ENCODE measurements around the gene BCAS3. TPM values are rescaled to one million over a fixed set of nuclear protein-coding genes. Genes with fewer than 3 reads are reported as not detected.

The BCAS3 gene
- polyA plus RNA-seq, 4 donors = 17.7 to 31.6 (median 28.4) TPM

DNA sequence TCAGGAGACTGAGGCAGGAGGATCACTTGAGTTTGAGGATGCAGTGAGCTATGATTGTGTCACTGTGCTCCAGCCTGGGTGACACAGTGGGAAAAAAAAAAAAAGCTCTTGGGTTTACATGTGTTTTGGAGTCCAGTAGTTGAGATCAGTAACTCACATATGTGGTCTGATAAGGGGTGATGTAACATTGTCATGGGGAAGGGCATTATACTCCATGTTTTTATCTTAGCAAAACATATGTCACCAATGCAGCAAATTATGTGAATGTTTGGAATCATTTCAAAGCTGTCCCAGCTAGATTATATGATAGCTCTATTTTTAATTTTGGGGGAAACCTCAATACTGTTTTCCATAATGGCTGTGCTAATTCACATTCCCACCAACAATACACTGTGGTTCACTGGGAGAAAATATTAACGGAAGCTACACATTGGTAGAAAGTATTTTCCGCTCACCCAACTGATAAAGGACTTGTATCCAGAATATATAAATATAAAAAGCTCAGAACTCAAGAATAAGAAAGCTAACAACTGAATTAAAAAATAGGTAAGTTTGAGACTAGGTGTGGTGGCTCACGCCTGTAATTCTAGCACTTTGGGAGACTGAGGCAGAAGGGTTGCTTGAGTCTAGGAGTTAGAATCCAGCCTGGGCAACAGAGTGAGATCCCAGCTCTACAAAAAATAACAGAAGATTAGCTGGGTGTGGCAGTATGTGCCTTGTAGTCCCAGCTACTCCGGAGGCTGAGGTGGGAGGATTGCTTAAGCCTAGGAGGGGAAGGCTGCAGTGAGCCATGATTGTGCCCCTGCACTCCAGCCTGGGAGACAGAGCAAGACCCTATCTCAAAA, 497.9 kb downstream of the BCAS3 start:
- DNase-seq (ENCODE audit: low read depth in 4 of 4, low spot score in 3 of 4) = no peak

DNA sequence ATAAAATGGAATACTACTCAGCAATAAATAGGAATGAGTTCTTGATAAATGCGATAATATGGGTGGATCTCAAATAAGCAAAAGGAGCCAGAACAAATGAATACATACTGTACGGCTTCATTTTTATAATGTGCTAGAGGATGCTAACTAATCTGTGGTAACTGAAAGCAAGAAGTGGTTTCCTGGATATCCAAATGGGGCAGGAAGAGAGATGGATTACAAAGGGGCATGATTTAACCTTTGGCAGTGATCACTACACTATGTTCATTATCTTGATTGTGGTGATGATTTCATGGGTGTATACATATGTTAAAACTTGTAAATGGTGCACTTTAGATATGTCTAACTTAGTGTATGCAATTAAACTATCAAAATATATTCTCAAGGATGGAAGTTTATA, 499.7 kb downstream of the BCAS3 start:
- DNase-seq (ENCODE audit: low read depth in 4 of 4, low spot score in 3 of 4) = no peak

DNA sequence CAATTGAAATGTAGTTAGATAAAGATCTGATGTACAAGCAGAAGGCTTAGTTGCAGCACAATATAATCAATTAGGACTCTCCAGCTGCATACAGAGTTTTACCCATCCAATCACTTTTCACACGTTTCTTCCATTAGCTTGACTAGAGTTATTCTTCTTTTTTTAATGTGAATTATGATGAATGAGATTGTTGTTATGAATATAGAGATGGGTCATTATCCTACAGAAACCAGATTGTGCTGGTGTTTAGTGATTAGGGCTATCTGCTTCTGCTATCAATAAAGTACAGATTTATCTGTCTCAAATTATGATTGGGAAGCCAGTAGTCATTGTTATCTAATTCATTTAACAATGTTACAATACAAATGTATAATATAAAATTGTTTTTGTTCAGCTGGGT, 500.6 kb downstream of the BCAS3 start:
- DNase-seq (ENCODE audit: low read depth in 4 of 4, low spot score in 3 of 4) = no peak

DNA sequence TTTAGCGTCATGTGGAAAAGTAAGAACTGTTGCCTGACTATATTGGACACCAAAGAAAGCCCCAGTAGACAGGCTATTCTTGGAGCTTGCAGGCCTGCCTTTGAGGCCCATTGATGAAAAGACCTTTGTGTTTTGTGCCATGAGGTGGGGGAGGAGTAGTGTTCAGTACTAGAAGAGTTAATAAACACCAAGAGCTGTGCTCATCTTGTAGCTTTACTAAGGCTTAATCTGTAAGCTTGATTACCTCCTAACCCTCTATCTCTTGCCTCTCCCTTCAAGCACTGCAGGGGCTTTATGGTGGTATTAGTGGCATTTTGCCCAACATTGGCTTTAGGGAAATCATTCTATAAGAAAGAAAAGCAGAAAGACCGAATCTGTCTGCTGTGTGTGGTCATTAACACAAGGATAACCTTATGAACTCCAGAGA, 501.7 kb downstream of the BCAS3 start:
- DNase-seq (ENCODE audit: low read depth in 4 of 4, low spot score in 3 of 4) = no peak

DNA sequence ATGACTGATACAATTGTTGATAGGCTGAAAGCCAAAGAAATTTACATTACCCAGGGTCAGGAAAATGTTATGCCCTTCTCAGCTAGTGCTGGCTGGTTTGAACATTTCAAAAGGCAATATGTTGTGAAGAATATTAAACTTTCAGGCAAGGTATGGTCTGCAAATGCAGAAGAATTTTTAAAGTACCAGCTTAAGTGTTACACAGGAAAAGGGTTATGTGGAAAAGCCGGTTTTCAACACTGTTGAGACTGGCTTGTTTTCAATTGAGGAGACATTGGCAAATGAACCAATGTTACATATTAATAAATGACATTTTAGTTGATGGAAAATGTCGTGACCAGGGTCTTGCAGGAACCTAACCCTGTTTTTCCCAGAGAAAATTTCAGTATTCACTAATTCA, 506.1 kb downstream of the BCAS3 start:
- no peak for DNase-seq (ENCODE audit: low read depth in 4 of 4, low spot score in 3 of 4)

DNA sequence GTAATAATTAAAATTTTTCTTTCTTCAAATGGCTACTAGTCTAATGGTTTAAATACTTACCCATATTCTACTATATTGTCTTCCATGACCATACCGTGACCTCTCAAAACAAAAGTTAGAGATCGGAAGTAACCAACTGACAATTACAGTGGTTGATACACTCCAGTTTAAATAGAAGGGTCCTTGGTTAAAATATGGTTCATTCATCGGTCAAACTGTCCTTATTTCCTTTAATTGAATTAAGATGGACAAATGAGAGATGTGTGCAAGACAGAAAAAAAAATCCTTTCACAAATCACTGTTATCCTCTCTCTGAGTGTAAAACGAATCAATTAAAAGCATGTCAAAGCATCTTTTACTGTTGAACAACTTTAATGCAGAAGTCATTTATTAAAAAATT, 507.7 kb downstream of the BCAS3 start:
- no peak for DNase-seq (ENCODE audit: low read depth in 4 of 4, low spot score in 3 of 4)

DNA sequence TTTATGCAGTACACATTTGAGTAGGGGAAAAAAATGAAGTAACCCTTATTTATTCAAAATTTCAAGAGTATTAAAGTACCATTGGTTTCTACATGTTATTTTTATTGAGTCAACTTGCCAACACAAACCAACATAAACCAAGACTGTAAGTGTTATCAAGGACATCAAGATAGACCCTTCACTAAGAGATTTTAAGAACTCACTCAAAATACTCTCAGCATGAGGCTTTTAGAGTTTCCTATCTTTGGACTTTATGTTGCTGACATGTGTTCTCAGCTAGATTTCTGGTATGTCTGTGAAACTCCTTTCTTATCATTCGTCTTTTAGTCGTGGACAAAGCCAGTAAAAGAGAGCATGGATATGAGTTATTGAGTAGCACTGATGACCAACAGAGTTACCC, 509.4 kb downstream of the BCAS3 start:
- no peak for DNase-seq (ENCODE audit: low read depth in 4 of 4, low spot score in 3 of 4)

DNA sequence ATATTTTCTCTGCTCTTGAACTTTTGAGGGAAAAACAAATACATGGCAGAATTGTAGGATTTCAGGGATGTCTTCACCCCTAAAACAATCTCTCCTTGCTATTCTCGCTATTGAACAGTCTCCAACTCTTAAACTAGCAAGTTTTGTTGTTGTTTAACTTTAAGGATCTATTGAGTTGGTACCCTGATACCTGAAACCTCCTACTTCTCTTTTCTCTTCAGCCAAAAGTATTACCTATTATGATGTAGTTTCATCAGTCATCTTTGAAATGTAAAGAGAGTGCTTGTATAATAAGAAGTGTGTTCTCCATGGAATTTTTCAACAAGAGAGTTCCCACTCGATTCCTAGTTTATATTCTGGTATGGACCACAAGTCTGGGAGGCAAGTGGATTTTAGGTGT, 510.4 kb downstream of the BCAS3 start:
- no peak for DNase-seq (ENCODE audit: low read depth in 4 of 4, low spot score in 3 of 4)

DNA sequence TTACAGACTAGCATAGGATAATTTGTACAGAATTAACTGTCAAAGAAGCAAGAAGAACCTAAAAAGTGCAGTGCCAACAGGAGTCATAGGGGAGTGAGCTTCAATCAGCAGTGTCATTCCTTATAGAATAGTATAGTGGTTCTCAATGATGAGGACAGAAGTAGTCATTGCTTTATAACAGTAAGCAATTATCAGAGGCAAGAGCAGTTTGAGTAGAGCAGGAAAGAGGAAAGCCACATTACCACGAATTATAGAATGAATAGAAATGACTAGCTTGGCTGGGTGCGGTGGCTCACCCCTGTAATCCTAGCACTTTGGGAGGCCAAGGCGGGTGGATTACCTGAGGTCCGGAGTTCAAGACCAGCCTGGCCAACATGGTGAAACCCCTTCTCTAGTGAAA, 512.3 kb downstream of the BCAS3 start:
- no peak for DNase-seq (ENCODE audit: low read depth in 4 of 4, low spot score in 3 of 4)

DNA sequence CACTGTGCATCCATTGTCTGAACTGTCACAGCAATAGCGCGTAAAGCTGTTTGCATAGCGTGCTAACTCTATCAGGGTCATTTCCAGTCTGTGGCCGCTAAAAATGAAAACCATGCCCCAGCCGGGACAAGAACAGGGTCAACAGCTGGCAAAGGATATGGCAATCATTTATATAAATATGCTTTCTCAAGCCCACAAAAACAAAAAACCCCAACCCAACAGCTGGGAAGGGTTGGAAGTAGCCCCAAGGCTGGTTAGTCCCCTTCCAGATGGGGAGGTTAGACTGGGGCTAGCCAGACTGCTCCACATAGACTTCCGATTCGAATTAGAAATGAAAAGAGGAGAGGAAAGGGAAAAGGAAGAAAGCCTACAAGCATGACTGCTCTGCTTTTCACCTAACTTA, 518.7 kb downstream of the BCAS3 start:
- DNase-seq (ENCODE audit: low read depth in 4 of 4, low spot score in 3 of 4) = no peak

DNA sequence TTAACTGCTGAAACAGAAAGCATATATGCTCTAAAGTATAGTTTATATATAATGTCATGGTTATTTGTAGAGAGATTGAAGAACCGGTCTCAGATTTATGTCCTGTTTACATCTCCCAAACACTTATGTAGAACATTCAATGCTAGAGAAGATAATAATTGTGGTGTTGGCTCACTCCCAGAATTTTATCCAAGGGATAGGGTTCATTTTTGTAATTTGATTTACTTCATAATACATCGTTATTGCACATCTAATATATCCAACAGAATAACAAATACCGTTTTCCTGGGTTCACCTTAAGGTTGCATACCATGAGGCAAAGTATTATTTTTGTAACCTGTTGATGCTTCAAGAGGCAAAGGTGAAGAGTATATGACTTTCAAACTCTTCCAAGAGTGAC, 519.1 kb downstream of the BCAS3 start:
- no peak for DNase-seq (ENCODE audit: low read depth in 4 of 4, low spot score in 3 of 4)

DNA sequence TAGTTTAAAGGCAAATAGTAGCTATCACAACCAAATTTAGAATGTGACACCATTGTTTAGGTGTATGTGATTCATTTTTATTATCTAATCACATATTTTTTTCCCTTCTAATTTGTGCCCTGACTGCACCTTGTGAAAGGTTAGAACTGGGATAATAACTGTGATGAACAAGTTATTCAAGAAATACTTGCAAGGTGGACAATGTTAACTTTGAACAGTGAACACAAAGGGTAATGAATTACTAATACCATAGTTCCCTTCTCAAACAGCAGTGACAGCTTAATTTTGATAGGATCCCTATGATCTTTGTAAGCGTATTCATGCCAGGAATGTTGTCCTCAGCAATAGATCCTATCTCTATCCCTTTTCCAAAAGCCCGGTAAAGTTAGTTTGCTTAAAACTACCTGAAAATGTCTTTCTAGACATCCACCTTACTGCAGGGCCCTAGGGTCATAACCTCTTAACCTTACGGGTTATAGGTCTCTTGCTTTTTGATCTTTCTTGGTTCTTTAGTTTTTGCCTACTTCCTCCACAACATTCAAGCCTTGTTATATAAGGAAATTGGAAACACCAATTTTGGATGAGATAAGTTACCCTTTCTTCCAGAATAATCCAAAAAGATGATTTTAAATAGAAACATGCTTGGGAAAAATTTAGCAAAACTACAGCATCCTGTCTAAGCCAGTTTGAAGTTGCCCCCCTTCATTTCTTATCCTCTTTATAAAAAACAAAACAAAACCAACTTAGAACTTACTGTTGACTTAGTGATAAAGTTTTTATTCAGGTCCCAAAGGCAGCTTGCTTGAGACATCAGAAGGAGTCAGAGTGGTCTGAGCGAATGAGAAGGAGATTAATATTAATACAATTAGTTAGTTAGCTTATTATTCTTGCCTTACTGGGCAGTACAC, 522.0 kb downstream of the BCAS3 start:
- no peak for DNase-seq (ENCODE audit: low read depth in 4 of 4, low spot score in 3 of 4)

DNA sequence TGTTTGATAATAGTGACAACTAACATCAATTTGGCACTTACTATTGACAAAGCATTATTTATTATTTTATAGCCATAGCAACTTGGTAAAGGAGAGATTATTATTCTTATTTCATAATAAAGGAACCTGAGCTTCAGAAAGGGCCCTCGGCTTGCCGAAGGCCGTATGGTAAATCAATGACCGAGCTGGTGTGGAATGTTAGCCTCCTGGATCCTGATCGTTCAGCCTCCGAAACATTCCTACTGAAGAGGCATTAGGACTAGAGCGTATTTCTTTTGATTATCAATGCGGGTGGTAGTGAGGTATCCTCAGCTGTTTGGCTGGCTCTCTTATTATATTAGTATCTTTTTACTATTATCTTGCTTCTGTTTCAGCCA, 522.7 kb downstream of the BCAS3 start:
- DNase-seq (ENCODE audit: low read depth in 4 of 4, low spot score in 3 of 4) = no peak

DNA sequence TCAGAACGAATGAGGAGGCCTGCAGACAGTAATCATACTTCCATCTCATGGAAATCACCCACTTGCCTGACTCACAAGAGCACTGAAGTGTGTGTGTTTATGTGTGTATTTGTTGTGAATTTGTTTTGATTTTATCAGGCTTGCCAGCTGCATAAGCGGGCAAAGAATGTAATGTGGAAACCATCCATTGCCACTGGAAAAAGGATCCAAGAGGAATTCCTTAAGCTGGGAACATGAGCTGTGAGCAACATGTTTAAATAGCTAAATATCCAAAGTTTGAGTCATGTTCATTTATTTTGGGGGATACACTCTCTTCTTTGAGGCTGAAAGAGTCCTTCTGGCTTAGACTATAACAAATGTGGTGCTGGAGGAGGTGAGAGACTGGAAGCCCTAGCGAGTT, 523.6 kb downstream of the BCAS3 start:
- no peak for DNase-seq (ENCODE audit: low read depth in 4 of 4, low spot score in 3 of 4)

DNA sequence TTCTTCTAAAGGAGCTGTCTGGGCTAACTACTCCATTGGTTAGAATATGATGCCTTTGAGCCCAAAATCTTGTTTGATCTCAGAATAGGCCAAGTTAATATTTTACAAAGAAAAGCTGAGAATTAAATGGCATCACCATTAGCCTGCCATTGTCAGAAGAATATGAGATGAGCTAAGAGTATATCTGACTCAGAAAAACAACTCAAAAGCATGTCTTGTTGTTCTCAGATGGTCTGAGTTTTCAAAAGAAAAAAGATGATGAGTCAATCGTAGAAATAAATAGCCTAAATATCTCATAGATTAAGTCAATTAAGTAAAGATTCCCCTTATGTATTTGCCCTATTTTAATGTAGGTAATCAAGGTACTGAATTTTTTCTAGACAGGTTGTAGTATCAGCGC, 524.9 kb downstream of the BCAS3 start:
- DNase-seq (ENCODE audit: low read depth in 4 of 4, low spot score in 3 of 4) = no peak

DNA sequence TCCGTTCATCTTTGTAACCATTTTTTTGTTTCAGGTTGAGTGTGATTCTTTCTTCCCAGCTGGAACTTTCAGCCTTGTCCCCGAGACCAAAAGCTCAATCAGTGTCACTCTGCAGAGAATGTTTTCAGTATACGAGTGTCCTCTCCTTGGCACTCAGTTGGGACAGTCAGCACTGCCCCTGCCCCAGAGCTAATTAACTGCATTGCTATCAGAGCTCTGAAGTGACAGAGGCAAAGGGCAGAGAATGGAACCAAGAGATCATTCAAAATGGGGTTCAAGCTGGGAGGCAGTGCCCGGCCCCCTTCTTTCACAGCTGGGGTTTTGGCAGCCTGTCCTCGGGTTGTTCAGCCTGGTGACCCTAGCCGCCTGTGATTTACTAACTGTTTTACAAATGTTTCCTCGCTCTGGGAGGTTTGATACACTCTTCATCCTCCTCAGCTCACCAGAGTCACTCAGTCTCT, 526.0 kb downstream of the BCAS3 start:
- no peak for DNase-seq (ENCODE audit: low read depth in 4 of 4, low spot score in 3 of 4)

DNA sequence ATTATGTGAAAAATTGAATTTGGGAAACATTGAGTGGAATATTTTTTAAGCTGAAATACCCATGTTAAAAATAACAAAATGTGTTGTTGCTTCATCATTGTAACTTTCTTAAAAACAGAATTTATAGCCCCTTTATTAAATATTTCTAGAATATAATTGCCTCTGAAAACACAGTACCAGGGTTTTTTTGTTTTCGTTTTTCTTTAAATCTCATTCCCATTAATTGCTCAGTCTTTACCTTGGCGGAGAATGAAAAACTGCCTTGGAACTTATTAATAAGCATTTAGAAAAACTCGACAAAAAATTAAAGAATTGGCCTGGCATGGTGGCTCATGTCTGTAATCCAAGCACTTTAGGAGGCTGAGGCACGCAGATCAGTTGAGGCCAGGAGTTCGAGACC, 526.8 kb downstream of the BCAS3 start:
- no peak for DNase-seq (ENCODE audit: low read depth in 4 of 4, low spot score in 3 of 4)

DNA sequence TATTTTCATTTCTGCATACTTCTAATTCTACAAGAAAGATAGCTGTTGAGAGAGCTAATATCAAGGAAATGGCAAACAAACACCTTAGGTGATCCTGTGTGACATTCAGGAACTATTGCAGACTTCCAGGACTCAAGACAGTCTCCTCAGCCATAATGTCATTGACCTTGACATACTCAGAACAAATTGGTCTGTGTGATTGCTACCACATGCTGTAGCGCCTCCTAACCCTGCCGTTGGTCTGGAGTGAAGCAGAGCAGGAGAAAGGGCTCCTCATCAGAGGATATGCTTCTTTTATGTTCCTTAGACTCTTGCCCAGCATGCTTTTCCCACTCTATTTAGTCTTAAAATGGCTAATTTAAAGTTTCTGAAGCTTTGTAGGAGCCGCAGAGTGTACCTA, 527.8 kb downstream of the BCAS3 start:
- DNase-seq (ENCODE audit: low read depth in 4 of 4, low spot score in 3 of 4) = no peak

DNA sequence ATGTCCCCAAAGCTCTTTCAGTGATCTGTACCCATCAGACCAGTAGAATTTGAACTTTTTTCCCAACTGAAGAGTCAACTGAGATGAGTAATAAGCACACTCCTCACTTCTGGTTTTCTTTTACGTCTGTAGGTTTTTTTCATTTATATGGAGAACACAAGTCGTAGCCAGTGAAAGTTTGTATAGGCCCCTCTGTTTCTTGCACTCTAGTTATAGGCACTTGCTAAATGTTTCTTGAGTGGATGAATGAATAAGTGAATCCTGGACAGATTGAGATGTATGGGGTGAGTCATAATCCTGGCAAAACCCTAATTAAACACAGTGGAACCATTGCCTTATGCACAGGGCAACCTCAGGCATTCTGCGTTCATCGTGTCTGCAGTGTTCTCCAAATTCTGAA, 528.3 kb downstream of the BCAS3 start:
- DNase-seq (ENCODE audit: low read depth in 4 of 4, low spot score in 3 of 4) = no peak

DNA sequence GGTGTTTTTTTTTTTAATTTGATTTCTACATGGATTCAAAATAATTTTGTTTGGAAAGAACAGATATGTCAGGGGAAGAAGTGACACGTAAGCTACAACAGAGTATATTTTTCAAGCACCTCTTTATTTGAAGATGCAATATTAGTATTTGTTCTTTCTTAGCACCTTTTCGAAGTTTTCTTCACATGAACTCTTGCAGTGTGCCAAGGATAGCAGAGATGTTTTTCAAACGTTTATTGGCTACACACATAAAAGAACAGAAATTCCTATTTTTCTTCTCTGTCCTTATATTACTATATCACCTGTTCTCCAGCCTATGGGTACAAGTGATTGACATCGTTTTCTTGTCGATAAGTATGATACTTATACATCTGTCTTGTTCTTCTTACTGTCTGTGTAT, 529.3 kb downstream of the BCAS3 start:
- DNase-seq (ENCODE audit: low read depth in 4 of 4, low spot score in 3 of 4) = no peak

DNA sequence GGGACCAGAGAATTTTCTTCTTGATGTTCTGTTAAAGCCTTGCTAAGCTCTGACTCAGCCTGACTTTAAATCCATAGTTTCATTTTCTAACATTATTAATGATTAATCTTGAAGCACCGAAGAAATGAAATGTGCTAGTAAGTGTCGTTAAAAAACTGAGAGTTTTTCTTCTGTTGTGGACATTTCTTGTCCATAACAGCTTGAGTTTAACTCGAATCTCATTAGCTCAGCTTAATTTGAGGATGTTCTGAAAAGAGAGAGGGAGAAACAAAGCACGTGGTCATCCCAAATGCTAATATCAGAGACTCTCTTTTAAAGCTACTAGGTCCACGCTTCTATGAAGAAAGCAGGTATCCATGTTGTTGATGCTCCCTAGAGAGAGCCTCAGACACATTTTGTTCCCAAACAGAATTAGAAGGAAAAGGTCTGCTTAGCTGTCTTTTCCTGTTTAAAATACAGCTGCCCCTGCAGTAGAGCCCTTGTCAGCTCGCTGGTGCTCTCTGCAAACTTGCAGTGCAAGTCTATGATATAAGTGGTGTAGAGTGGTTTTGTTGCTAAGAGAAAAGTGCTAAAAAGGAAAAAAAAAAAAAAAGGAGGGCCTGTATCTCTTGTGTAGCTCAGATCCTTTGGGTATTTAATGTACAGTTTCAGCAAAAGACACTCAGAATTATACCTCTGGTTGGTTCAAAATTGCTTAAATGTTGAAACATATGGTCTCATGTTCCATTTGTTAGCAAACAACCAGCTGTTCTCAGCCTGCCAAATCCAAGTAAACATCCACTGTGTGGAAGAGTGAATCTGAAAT, 530.9 kb downstream of the BCAS3 start:
- DNase-seq (ENCODE audit: low read depth in 4 of 4, low spot score in 3 of 4) = no peak

All from left renal pelvis (tissue), 4 donors.